HS-27A (cell line): ENCODE data around the gene ARTN.
A peak's percentile ranks its signal among the peaks of the same experiment; 100 is the strongest.

ENCODE experiments used
- DNase-seq: peaks from one replicate; pipeline ENCODE4 v3.0.0-alpha.2; 2012; ENCODE audit warnings: low read depth, missing footprints

The ARTN gene

DNA sequence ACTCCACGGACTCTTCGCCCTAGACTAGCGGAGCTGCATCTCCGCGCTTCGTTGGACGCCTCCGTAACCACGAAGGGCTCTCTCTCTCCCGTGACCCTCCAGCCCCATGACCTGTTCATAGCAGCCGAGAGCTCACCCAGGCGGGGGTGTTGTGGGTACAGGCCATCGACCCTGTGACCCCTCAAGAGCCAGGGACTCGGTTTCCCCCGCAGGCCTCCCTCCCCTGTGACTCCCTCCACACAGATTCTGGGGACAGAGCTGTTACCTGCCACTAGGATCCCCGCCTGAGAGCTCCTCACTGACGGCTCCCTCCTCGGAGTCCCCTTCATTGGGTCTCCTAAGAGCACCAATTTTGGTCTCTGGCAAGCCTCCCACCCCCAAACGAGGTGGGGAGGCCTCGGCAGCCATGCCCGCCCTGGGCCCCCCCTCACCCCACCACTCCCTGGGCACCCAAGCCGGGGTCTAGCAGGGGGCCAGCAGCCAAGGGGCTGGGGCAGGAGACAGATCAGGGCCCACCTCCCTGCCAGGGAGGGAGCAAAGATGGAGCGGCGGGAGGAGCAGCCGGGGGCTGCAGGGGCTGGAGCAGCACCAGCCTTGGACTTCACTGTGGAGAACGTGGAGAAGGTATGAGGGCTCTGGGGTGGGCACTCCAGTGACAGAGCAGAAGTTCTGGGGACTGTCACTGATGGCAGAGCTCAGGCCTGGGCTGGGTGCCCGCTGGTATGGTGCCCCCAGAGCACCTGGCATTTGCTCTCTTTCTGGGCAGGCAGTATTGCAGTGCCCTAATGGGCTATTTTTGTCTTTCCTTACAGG is 13.7 kb downstream of the ARTN start:
- no peak for DNase-seq

- DNase-seq: no peak
Observed at GRCh38 chr1:43947874-43948437, 14.4 kb downstream of the ARTN start.

DNA sequence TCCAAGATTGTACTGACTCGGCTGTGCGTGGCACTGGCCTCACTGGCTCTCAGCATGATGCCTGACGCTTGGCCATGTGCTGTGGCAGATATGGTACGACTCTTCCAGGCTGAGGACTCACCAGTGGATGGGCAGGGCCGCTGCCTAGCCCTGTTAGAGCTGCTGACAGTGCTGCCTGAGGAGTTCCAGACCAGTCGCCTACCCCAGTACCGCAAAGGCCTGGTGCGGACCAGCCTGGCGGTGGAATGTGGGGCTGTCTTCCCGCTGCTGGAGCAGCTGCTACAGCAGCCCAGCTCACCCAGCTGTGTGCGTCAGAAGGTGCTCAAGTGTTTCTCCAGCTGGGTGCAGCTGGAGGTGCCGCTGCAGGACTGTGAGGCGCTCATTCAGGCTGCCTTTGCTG is 16.1 kb downstream of the ARTN start:
- no peak for DNase-seq

GRCh38 chr1:43951021-43951985 is 17.7 kb downstream of the ARTN start:
- no peak for DNase-seq

DNA sequence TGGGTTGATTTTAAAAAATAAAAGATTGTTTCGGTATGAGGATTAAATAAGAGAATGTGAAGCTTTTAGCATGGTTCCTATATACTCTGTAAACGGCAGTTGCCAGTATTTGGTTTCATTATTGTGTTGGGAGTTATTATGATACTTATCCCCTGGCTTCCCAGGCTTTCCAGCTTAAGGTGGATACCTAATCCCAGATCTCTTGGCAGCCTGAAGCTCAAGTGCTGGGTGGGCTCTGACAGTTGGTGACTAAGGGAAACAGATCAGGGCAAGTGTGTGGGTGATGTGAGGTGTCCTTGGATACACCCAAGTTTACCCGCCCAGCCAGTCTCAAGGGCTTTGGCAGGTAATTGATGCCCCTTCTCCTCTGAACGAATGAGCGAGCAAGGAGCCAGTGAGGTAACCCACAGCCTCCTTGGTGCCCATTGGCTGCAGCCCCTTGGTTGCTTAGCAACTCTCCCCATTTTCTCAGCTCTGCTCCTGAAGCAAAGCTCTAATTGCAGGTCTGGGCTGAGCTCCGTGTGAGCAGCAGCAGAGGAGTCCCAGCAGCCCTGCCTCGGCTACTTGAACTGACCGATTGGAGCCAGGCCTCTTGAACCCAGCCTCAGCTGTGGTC is 19.2 kb downstream of the ARTN start:
- DNase-seq: no peak

DNA sequence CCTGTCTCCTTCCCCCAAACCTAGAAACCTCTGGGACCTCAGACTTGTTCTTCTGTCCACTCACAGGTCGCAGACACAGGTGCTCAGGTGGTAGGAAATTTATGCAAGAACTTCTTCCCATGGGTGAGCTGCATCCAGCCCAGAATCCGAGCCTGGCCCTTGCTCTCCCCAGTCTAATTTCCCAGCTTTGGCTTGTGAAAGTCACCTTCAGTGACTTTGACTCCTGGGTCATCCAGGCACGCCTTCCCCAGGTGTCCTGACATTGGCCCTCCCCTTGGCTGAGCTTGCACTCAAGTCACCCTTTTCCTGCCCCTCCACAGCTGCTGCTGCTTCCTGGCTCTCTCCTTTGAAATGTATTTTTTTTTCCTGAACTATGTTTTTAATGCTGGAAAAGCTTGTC is 19.8 kb downstream of the ARTN start:
- no peak for DNase-seq

GRCh38 chr1:43954036-43954435 is 20.4 kb downstream of the ARTN start:
- DNase-seq: no peak

GRCh38 chr1:43956234-43956633 is 22.6 kb downstream of the ARTN start:
- no peak for DNase-seq

GRCh38 chr1:43957407-43958040 is 23.9 kb downstream of the ARTN start:
- DNase-seq: no peak

- DNase-seq: no peak
Observed at GRCh38 chr1:43958351-43959255, 25.0 kb downstream of the ARTN start.

- DNase-seq: no peak
Observed at GRCh38 chr1:43960798-43961197, 27.2 kb downstream of the ARTN start.

DNA sequence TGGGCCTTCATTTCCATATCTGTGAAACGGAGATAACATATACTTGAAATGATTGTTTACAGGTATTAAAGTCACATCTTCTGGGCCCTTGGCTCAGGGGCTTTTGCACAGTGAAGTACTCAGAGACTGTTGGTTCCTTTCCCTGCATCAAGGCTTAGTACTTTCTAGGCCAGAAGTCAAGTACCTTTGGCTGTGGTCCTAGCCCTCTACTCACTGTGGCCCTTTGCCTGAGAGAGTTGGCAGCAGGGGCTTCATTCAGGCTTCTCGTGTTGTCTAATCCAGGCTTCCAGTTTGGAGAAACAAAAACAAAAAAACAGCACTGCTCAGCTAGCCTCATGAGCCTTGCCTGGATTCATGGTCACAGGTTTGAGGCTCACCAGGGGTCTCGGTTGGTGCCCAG is 28.1 kb downstream of the ARTN start:
- no peak for DNase-seq

DNA sequence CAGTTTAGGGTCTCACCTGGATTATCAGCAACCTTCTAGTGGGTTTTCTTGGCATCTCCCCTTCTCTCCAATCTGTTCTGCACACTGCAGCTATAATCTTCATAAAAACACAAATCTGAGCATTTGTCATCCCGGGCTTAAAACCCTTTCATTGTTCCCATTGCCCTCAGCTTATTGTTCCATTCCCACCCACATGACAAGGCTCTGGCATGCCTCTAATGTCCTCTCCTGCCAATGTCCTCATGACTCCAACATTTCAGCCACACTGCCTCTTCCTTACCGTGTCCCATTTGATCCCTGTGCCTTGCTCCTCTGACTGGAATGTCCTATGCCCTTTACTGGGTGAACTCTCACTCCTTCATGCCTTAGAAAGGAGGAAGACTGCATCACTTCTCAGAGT is 28.7 kb downstream of the ARTN start:
- DNase-seq: no peak

GRCh38 chr1:43963006-43963405 is 29.4 kb downstream of the ARTN start:
- DNase-seq: no peak

- DNase-seq: no peak
Observed at GRCh38 chr1:43963890-43964289, 30.3 kb downstream of the ARTN start.

DNA sequence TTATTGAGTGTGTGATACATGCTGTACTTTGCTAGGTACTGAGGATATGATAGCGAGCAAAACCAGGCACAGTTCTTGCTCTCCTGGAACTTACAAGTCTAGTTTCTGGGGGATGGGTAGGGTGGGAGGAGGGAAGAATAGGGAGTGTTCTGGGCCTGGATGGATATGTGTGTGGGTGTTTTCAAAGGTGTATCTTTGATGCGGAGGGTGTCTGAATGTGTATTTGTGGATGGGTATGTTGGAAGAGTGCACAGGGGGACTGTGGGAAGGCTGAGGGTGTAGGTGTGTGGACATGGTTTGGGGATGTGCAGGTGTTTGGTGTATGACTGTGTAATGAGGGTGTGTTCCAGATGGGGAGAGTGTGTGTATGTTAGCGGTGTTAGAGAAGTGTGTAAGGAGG is 31.7 kb downstream of the ARTN start:
- DNase-seq: no peak

DNA sequence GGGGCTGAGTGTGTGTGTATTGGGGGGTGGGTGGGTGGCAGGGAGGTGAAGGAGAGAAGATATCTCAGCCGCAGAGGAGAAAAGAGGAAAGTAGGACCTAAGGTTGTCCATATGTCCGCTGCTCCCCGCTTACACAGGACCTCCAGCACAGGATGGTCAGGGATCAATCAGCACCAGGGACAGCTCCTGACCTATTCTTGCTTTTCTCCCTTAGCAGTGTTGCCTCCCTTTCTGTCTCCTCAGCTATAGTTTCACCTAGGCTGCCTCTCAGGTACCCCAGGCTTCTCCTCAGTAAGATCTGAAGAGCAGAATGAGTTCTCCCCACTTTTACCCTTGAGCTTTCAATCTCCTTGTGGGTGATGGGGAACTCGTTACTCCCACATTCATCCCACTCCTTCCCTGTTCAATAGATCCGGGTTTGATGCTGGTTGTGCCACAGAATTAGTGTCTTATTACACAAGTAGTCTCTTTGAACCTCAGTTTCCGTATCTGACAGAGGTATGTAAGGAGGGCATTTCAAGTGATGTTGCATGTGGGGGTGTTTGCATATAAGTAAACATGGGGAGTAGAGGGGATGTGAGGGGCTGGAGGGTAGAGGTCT is 34.8 kb downstream of the ARTN start:
- no peak for DNase-seq

DNA sequence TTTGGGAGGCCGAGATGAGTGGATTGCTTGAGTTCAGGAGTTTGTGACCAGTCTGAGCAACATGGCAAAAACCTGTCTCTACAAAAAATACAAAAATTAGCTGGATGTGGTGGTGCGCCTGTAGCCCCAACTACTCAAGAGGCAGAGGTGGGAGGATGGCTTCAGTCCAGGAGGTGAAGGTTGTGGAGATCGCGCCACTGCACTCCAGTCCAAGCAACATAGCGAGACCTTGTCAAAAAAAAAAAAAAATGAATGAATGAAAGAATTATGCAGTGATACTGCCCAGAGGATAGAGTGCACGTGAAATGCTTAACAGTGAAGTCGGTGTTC is 35.8 kb downstream of the ARTN start:
- no peak for DNase-seq

DNA sequence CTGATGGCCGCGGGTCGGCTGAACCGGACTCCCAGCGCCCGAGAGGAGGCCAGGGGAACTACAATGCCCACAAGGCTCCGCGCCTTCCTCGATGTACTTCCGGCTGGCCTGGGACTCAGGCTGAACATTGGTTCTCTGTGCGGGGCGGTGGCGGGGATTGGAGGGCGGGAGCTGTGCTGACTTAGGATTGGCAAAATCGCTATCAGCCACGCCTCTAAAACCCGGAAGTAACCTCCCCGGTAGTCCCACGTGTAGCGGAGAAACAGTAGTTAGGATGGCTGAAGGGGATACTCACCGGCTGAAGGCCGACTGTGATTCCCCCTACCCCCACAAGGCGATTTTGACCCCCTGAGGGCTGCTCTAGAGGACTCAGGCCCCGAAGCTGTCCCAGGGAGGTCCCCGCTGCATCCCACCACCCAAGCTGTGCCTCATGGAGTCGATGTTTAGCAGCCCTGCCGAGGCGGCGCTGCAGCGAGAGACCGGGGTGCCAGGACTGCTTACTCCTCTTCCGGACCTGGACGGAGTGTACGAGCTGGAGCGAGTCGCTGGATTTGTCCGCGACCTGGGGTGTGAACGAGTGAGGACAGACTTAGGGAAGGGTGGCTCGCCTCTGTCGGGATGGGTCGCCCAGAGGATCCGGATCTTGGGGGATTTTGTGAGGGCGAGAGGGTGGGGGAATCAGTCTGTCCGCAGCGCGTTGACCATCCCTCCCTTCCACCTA is 36.3 kb downstream of the ARTN start, which contains the start of gene DPH2:
DPH2 (plus strand) TSS at position 265 of the 721 bp plus-strand sequence; CDS start at position 431, 166 bp downstream.
- peak; percentile 93 for DNase-seq

- no peak for DNase-seq
Observed at GRCh38 chr1:43970502-43970901, 36.9 kb downstream of the ARTN start.
